Calu3 (cell line): Measurements from ENCODE around the gene HSPA1L. TPM values are rescaled to one million over a fixed set of nuclear protein-coding genes. Genes with fewer than 3 reads are reported as not detected.
A peak's percentile ranks its signal among the peaks of the same experiment; 100 is the strongest.

ENCODE experiments used
- BruUV-seq: library from RNA; stranded (reverse); fragments of 400-500 nt; replicated peaks from 2 replicates; lab custom pipeline; 2021; lab: Mats Ljungman, UMichigan
- CTCF ChIA-PET: fragments of 300-600 bp; sonication (Branson Sonifier 250); formaldehyde crosslinking; loops from one replicate; lab custom pipeline; 2022; ENCODE audit warnings: antibody characterized with exemption; lab: Charles Lee
- DNase-seq: peaks from one replicate; pipeline ENCODE4 v3.0.0; 2022
- H3K27ac Mint-ChIP-seq: one replicate; pipeline ENCODE4 v1.8.0; 2022; ENCODE audit warnings: mixed read lengths; ENCODE audit not compliant: unreplicated experiment
- H3K27me3 Mint-ChIP-seq: one replicate; pipeline ENCODE4 v1.8.0; 2022; ENCODE audit warnings: mixed read lengths; ENCODE audit not compliant: unreplicated experiment
- H3K36me3 Mint-ChIP-seq: one replicate; pipeline ENCODE4 v1.8.0; 2022; ENCODE audit warnings: mild to moderate bottlenecking, moderate library complexity, mixed read lengths; ENCODE audit not compliant: insufficient read depth, unreplicated experiment
- H3K4me1 Mint-ChIP-seq: one replicate; pipeline ENCODE4 v1.8.0; 2022; ENCODE audit warnings: mild to moderate bottlenecking, low read depth, mixed read lengths; ENCODE audit not compliant: unreplicated experiment
- H3K4me3 Mint-ChIP-seq: one replicate; pipeline ENCODE4 v1.8.0; 2022; ENCODE audit warnings: mild to moderate bottlenecking, low read depth, moderate library complexity, mixed read lengths; ENCODE audit not compliant: unreplicated experiment
- H3K9me3 Mint-ChIP-seq: one replicate; pipeline ENCODE4 v1.8.0; 2022; ENCODE audit warnings: low read depth, mixed read lengths; ENCODE audit not compliant: unreplicated experiment
- intact Hi-C: fragments of 100-400 bp; cut with micrococcal nuclease; formaldehyde crosslinking; loops from one replicate; pipeline ENCODE4 v1.10.0; 2022; ENCODE audit not compliant: unreplicated experiment
- total RNA-seq: library from RNA; stranded (reverse); gene quantifications from 2 replicates; pipeline ENCODE4 v1.2.3, GENCODE V29; 2022
- TF ChIP-seq, protein P1 (sequence below): fragments of 200-600 bp; IDR thresholded peaks from one replicate; pipeline ENCODE4 v1.8.0; 2022; ENCODE audit warnings: antibody characterized with exemption; ENCODE audit not compliant: unreplicated experiment

The HSPA1L gene
- total RNA-seq, 1 experiment from 2014 or later = 4.2 TPM

DNA sequence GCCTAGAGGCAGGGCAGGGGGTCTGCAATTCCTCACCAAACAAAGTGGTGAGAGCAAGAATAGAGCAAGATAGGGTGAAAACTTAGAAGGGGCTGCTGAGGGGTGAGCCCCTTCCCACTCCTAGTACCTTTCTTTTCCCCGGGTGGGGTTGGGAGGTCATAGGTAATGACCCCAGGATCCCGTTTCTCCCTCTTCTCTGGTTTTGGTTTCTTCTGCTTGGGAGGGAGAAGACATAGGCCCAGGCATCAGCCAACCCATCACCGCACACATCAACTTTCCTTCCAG, 23.1 kb downstream of the HSPA1L start:
- DNase-seq = no peak
- Mint-ChIP-seq H3K4me3 (peak overlapping the region; percentile 84), H3K4me1 (peaks cover 45% of the 10 kb centered on the region), H3K27ac (peak overlapping the region; percentile 93), H3K27me3 (no peaks in the 10 kb centered on the region), H3K9me3 (no peaks in the 10 kb centered on the region), H3K36me3 (peaks cover 93% of the 10 kb centered on the region)
- intact Hi-C loops = loop anchor here (5.0 kb wide), 1 partner anchor 40 kb away; no protein-coding TSS in a partner anchor
- TF ChIP-seq, protein P1, sequence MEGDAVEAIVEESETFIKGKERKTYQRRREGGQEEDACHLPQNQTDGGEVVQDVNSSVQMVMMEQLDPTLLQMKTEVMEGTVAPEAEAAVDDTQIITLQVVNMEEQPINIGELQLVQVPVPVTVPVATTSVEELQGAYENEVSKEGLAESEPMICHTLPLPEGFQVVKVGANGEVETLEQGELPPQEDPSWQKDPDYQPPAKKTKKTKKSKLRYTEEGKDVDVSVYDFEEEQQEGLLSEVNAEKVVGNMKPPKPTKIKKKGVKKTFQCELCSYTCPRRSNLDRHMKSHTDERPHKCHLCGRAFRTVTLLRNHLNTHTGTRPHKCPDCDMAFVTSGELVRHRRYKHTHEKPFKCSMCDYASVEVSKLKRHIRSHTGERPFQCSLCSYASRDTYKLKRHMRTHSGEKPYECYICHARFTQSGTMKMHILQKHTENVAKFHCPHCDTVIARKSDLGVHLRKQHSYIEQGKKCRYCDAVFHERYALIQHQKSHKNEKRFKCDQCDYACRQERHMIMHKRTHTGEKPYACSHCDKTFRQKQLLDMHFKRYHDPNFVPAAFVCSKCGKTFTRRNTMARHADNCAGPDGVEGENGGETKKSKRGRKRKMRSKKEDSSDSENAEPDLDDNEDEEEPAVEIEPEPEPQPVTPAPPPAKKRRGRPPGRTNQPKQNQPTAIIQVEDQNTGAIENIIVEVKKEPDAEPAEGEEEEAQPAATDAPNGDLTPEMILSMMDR = no peak
- CTCF ChIA-PET = interaction anchor here (0.9 to 2.0 kb wide), 3 partner anchors 17 to 52 kb away, joined by 3 to 18 read pairs (median 4); partner anchors contain the start of genes HSPA1A, HSPA1L and MSH5
- BruUV-seq = no TSS peak

DNA sequence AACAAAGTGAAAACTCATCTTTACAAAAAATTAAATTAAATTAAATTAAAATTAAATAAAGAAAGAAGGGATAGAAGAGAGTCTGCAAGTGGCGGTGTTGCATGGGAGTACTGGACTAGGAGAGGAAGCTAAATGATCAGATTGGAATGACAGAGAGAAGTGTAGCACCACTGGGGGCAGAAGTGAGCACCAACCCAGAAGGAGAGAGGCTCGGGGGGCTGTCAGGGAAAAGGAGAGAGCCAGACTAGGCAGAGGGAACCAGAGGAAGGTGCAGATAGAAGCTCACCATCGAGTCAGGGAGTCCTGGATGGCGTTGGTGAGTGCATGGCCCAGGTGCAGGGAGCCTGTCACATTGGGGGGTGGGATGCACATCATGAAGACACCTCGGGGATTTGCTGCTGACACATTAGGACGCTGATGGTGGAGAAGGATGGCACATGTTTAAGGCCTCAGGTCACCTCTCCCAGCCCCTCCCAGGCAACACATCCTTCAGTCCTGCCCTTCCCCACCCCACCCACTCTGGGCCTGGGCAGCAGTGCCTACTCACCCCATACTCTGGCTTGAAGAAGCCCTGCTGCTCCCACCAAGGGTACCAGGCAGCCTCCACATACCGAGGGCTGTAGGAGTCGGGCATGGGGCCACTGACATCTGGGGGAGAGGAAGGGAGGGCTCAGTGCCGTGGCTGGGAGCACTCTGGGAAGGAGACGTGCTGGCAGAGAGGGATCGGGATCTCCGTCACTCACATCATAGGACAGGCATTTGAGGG, 23.6 kb downstream of the HSPA1L start:
- CTCF ChIA-PET = interaction anchor here (0.6 to 2.2 kb wide), 15 partner anchors 15 to 71 kb away, joined by 3 to 18 read pairs (median 4); partner anchors contain the start of genes CLIC1, HSPA1A, HSPA1L and LSM2
- Mint-ChIP-seq H3K4me1 (peaks cover 45% of the 10 kb centered on the region), H3K36me3 (peaks cover 93% of the 10 kb centered on the region), H3K4me3 (peak overlapping the region; percentile 84), H3K9me3 (no peaks in the 10 kb centered on the region), H3K27ac (peak overlapping the region; percentile 93), H3K27me3 (no peaks in the 10 kb centered on the region)
- TF ChIP-seq, protein P1 = peak; percentile 94
- intact Hi-C loops = loop anchor here (5.0 kb wide), 1 partner anchor 41 kb away; no protein-coding TSS in a partner anchor
- no TSS peak for BruUV-seq
- DNase-seq = peak; percentile 78

DNA sequence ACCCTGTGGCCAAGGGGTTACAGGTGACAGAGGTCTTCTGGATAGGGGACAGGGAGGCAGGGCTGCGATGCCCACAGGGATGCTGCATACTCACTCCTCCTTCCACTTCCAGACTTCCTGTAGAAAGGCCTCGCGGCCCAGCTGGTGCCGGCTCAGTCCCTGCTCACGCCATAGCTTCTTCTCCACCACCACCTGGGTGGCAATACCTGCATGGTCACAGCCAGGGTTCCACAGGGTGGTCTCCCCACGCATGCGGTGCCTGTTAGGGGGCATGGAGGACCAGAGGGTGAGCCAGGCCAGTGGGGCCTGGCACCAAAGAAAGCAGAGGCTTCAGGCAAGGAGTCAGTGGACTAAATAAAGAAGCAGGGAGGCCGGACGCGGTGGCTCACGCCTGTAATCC, 29.6 kb downstream of the HSPA1L start:
- peaks cover 96% of the 10 kb centered on the region for H3K36me3 Mint-ChIP-seq
- BruUV-seq = no TSS peak

DNA sequence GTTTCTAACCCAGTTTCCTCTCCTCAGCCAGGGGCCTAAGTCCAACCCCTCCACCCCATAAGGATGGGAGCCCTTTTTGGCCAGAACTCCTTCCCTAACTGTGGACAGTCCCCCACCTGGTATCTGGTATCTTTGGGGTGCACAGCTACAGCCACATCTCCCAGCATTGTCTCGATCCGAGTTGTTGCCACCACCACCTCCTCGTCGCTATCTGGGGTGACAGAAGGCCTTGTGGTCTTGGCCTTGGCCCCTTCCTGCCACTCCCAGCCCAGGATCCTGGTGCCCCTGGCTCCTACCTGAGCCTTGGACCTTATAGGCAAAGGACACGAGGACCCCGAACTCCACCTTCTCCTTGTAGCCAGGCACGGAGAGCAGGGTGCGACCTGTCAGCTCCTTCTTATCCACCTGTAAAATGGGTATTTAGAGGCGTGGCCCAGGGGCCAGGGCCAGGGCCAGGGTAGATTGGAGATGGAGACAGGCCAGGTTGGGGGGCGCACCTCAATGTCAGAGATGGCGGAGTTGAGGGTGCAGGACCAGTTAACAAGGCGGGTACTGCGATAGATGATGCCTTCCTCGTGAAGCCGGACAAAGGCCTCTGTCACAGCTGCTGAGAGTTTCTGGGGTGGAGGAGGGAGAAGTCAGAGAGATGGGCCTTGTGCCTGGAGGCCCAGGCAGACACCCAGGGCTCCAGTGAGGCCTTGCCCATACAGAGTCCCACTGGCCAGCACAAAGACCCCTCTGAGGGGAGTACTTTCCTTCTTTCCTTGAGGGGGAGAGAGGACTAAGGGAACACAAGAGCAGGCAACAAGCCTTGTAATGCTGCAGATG, 30.8 kb downstream of the HSPA1L start:
- CTCF ChIA-PET = interaction anchor here (0.6 to 1.0 kb wide), 2 partner anchors 9 to 132 kb away, joined by 3 to 4 read pairs; partner anchors contain the start of gene BAG6
- Mint-ChIP-seq H3K9me3 (no peaks in the 10 kb centered on the region), H3K27ac (peak overlapping the region; percentile 76), H3K4me3 (no peak overlapping the region), H3K27me3 (no peaks in the 10 kb centered on the region), H3K4me1 (no peaks in the 10 kb centered on the region), H3K36me3 (peaks cover 96% of the 10 kb centered on the region)
- no peak for DNase-seq
- TF ChIP-seq, protein P1 = no peak
- intact Hi-C loops = no loop called here
- BruUV-seq = no TSS peak

More for the DNA sequence above, 29.6 kb downstream of the HSPA1L start:
- H3K4me1 Mint-ChIP-seq = peaks cover 3% of the 10 kb centered on the region
- DNase-seq = no peak
- no peaks in the 10 kb centered on the region for H3K9me3 Mint-ChIP-seq
- no peak overlapping the region for H3K4me3 Mint-ChIP-seq
- no peak overlapping the region for H3K27ac Mint-ChIP-seq
- H3K27me3 Mint-ChIP-seq = no peaks in the 10 kb centered on the region
- TF ChIP-seq, protein P1 = no peak
- intact Hi-C loops = no loop called here
- CTCF ChIA-PET = interaction anchor here (0.5 to 1.0 kb wide), 2 partner anchors 144 to 163 kb away, joined by 3 to 7 read pairs; no protein-coding TSS in a partner anchor
